ENCODE data around the gene NUDT7.

DNA sequence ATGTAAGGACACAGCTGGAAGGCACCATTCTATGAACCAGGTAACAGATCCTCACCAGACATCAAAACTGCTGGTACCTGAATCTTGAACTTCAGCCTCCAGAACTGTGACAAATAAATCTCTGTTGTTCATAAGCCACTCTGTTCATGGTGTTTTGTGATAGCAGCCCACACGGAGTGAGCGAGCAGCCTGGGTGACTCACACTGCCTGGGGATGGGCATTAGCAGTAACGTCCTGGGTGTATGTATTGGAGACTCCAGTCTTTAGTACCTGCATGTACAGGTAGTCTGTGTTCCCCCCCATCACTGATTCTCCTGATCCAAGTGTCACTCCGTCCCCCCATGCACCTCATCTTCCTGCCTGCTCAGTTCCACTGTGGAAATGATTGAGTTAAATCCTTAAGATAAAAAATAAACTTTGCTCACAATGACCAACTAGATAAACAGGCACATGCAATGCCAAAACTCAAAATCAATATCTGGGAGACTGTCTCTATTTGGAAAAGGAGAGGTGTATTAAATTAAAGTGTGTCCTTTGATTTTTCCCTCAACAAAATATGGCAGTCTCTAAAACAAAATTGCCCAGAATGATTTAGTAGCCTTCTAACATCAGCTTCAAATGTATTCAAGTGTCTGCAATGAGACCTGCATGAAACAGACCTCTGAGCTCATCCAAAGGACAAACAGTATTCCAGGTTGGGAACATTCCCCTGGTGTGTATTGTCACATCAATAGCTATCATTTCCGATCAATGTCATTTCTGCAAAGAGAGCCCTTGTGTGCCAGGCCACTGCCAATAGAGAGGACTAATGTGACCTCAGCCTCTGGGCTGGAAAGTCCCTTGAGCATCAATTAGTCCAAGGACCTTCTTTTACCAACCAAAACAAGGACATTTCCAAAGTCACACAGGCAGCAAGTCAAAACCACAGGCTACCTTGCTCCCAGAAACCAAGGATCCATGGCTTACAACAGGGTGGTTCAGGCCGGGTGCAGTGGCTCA is 53.9 kb downstream of the NUDT7 start:
- TF ChIP-seq, protein P1, sequence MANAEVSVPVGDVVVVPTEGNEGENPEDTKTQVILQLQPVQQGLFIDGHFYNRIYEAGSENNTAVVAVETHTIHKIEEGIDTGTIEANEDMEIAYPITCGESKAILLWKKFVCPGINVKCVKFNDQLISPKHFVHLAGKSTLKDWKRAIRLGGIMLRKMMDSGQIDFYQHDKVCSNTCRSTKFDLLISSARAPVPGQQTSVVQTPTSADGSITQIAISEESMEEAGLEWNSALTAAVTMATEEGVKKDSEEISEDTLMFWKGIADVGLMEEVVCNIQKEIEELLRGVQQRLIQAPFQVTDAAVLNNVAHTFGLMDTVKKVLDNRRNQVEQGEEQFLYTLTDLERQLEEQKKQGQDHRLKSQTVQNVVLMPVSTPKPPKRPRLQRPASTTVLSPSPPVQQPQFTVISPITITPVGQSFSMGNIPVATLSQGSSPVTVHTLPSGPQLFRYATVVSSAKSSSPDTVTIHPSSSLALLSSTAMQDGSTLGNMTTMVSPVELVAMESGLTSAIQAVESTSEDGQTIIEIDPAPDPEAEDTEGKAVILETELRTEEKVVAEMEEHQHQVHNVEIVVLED (CRISPR knock-in tag; IDR thresholded peaks at IDR 0.05): no peak
- TF ChIP-seq PHB (CRISPR knock-in tag; IDR thresholded peaks at IDR 0.05) (no peak), CBFB (CRISPR knock-in tag; IDR thresholded peaks at IDR 0.05) (no peak), NELFE (IDR thresholded peaks at IDR 0.05; ENCODE audit: insufficient read depth, insufficient read length) (no peak), JUN (IDR thresholded peaks at IDR 0.05; ENCODE audit: borderline replicate concordance, low read depth, low read length) (no peak), JUN (CRISPR knock-in tag; IDR thresholded peaks at IDR 0.05; ENCODE audit: borderline replicate concordance) (no peak), SRF (CRISPR knock-in tag; IDR thresholded peaks at IDR 0.05) (no peak), RB1 (IDR thresholded peaks at IDR 0.05; ENCODE audit: low read depth) (no peak), ZNF124 (CRISPR knock-in tag; IDR thresholded peaks at IDR 0.05) (no peak)
- TF ChIP-seq, protein P2, sequence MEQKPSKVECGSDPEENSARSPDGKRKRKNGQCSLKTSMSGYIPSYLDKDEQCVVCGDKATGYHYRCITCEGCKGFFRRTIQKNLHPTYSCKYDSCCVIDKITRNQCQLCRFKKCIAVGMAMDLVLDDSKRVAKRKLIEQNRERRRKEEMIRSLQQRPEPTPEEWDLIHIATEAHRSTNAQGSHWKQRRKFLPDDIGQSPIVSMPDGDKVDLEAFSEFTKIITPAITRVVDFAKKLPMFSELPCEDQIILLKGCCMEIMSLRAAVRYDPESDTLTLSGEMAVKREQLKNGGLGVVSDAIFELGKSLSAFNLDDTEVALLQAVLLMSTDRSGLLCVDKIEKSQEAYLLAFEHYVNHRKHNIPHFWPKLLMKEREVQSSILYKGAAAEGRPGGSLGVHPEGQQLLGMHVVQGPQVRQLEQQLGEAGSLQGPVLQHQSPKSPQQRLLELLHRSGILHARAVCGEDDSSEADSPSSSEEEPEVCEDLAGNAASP (IDR thresholded peaks at IDR 0.05): no peak
- TF ChIP-seq, protein P3, sequence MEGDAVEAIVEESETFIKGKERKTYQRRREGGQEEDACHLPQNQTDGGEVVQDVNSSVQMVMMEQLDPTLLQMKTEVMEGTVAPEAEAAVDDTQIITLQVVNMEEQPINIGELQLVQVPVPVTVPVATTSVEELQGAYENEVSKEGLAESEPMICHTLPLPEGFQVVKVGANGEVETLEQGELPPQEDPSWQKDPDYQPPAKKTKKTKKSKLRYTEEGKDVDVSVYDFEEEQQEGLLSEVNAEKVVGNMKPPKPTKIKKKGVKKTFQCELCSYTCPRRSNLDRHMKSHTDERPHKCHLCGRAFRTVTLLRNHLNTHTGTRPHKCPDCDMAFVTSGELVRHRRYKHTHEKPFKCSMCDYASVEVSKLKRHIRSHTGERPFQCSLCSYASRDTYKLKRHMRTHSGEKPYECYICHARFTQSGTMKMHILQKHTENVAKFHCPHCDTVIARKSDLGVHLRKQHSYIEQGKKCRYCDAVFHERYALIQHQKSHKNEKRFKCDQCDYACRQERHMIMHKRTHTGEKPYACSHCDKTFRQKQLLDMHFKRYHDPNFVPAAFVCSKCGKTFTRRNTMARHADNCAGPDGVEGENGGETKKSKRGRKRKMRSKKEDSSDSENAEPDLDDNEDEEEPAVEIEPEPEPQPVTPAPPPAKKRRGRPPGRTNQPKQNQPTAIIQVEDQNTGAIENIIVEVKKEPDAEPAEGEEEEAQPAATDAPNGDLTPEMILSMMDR (IDR thresholded peaks at IDR 0.05 in 2 of 3, conservative IDR thresholded peaks at IDR 0.05 in 1 of 3; ENCODE audit: insufficient read depth in 2 of 3, low read depth in 1 of 3, low read length in 3 of 3): no peak
- TF ChIP-seq, protein P4, sequence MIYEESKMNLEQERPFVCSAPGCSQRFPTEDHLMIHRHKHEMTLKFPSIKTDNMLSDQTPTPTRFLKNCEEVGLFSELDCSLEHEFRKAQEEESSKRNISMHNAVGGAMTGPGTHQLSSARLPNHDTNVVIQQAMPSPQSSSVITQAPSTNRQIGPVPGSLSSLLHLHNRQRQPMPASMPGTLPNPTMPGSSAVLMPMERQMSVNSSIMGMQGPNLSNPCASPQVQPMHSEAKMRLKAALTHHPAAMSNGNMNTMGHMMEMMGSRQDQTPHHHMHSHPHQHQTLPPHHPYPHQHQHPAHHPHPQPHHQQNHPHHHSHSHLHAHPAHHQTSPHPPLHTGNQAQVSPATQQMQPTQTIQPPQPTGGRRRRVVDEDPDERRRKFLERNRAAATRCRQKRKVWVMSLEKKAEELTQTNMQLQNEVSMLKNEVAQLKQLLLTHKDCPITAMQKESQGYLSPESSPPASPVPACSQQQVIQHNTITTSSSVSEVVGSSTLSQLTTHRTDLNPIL (CRISPR knock-in tag; IDR thresholded peaks at IDR 0.05): no peak

All from K562 (cell line).